K562 (cell line): ENCODE measurements around the gene IFNAR2. TPM values are rescaled to one million over a fixed set of nuclear protein-coding genes. Genes with fewer than 3 reads are reported as not detected.

Source experiments
- ATAC-seq: fragments of 200-7000 bp; cut with Tn5 transposase; 3 replicates; pipeline ENCODE4 v1.9.1; 2020; ENCODE audit warnings: moderate library complexity
- BruUV-seq: library from RNA; stranded (reverse); fragments of 400-500 nt; replicated peaks from 2 replicates; lab custom pipeline; 2021; lab: Mats Ljungman, UMichigan
- CTCF ChIA-PET: fragments of 300-600 bp; formaldehyde crosslinking; extraction: SDS; loops from one replicate; lab custom pipeline; 2021; ENCODE audit warnings: low intra/inter-chr PET ratio; lab: Yijun Ruan, JAX
- POLR2A ChIA-PET: fragments of 300-600, 350-650 bp; sonication (Branson Sonifier 250); formaldehyde crosslinking; extraction: SDS; loops from one replicate; lab custom pipeline; 2021; ENCODE audit warnings: antibody characterized with exemption, inconsistent platforms; lab: Yijun Ruan, JAX
- DNase-seq, 4 experiments: peaks; one replicate each; pipeline versions ENCODE4 v3.0.0 to v3.0.0-alpha.2; 2011 to 2018; ENCODE audit warnings: low spot score in 3 of 4, mixed read lengths in 3 of 4; ENCODE audit errors: extremely low read depth in 1 of 4
- FAIRE-seq: peaks from 2 replicates; lab custom pipeline; 2011; peaks lifted over from hg19 to GRCh38; lab: Jason Lieb, UNC
- H2AFZ ChIP-seq: 2 replicates; pipeline ENCODE4 v1.6.0; 2011; ENCODE audit warnings: low read depth, low read length, control low read depth, inconsistent platforms
- H3K27ac ChIP-seq: fragments of 200-600 bp; 3 replicates; pipeline ENCODE4 v1.8.0; 2011; ENCODE audit warnings: low read depth, mild to moderate bottlenecking, control low read depth, inconsistent platforms, low read length, moderate library complexity, mixed read lengths; ENCODE audit errors: extremely low read depth
- H3K27me3 ChIP-seq, 2 experiments: fragments of 300-600 bp in 1 of 2; 2 replicates in 1 of 2; 3 replicates in 1 of 2; pipeline versions ENCODE4 v1.6.0 to v1.8.0; 2011; ENCODE audit warnings: inconsistent platforms in 2 of 2, low read length in 2 of 2, mild to moderate bottlenecking in 1 of 2, mixed read lengths in 1 of 2, moderate library complexity in 1 of 2; ENCODE audit not compliant: control insufficient read depth in 2 of 2, insufficient read depth in 2 of 2
- H3K36me3 ChIP-seq: fragments of 300-600 bp; 3 replicates; pipeline ENCODE4 v1.8.0; 2011; ENCODE audit warnings: mild to moderate bottlenecking, low read length, inconsistent platforms; ENCODE audit not compliant: control insufficient read depth, insufficient read depth
- H3K4me1 ChIP-seq, 2 experiments: fragments of 200-600 bp in 1 of 2; replicated peaks in 1 of 2; 2 replicates in 1 of 2; 3 replicates in 1 of 2; pipeline versions ENCODE4 v1.5.1 to v1.8.0; 2011; ENCODE audit warnings: inconsistent platforms in 2 of 2, low read length in 2 of 2, mild to moderate bottlenecking in 1 of 2, mixed read lengths in 1 of 2, moderate library complexity in 1 of 2; ENCODE audit not compliant: control insufficient read depth in 2 of 2, insufficient read depth in 2 of 2
- H3K4me2 ChIP-seq: 2 replicates; pipeline ENCODE4 v1.6.1; 2011; ENCODE audit warnings: low read length, control low read depth, inconsistent platforms, mixed read lengths; ENCODE audit not compliant: insufficient read depth
- H3K4me3 ChIP-seq: fragments of 200-600 bp; sonication (generic), shearing (Covaris generic); 2 replicates; pipeline ENCODE4 v1.5.1; 2016; ENCODE audit warnings: control low read depth, inconsistent platforms
- H3K79me2 ChIP-seq: fragments of 200-600 bp; 3 replicates; pipeline ENCODE4 v1.8.0; 2011; ENCODE audit warnings: low read length, inconsistent platforms; ENCODE audit not compliant: control insufficient read depth, insufficient read depth
- H3K9ac ChIP-seq, 2 experiments: 2 replicates each; pipeline versions ENCODE4 v1.6.0 to v1.6.1; 2011; ENCODE audit warnings: low read depth in 2 of 2, low read length in 2 of 2, control low read depth in 1 of 2, inconsistent platforms in 1 of 2, mild to moderate bottlenecking in 1 of 2, mixed read lengths in 1 of 2; ENCODE audit not compliant: insufficient read depth in 1 of 2
- H3K9me1 ChIP-seq: one replicate; pipeline ENCODE4 v1.6.0; 2011; ENCODE audit warnings: inconsistent platforms, mild to moderate bottlenecking, low read length, moderate library complexity; ENCODE audit not compliant: control insufficient read depth, insufficient read depth
- H3K9me3 ChIP-seq: replicated peaks from 2 replicates; pipeline ENCODE4 v1.5.1; 2011; ENCODE audit warnings: low read depth, low read length, inconsistent platforms; ENCODE audit not compliant: control insufficient read depth, insufficient read depth
- H4K20me1 ChIP-seq: replicated peaks from 2 replicates; pipeline ENCODE4 v1.6.1; 2011; ENCODE audit warnings: low read length, inconsistent platforms, mixed read lengths; ENCODE audit not compliant: control insufficient read depth, insufficient read depth
- HMBOX1 ChIP-seq: sonication (generic); IDR thresholded peaks from 2 replicates; pipeline ENCODE4 v1.6.1; 2016
- ID3 ChIP-seq, 2 experiments: fragments of 250-450 bp in 1 of 2; fragments of 450-650 bp in 1 of 2; sonication (Bioruptor Pico) in 1 of 2; IDR thresholded peaks; 2 replicates each; pipeline versions ENCODE4 v1.6.1 to v1.8.0; 2016 to 2021; ENCODE audit warnings: mild to moderate bottlenecking in 2 of 2, moderate library complexity in 2 of 2, missing compliant biosample characterization in 1 of 2, missing genetic modification characterization in 1 of 2
- ZNF282 ChIP-seq: sonication (generic); formaldehyde crosslinking; IDR thresholded peaks from 2 replicates; pipeline ENCODE4 v1.8.1; 2023; ENCODE audit warnings: missing genetic modification reagents
- WGBS: fragments of 100-300 bp; shearing (Covaris generic); methylation state at CpG from one replicate; pipeline ENCODE4 v1.1.6; 2016; ENCODE audit warnings: low coverage, mixed read lengths; ENCODE audit not compliant: insufficient coverage; ENCODE audit errors: missing lambda C conversion rate; 5-methylcytosine and 5-hydroxymethylcytosine counted together
- in situ Hi-C: fragments of 300-500 bp; cut with MboI; formaldehyde crosslinking; loops from 4 replicates; pipeline ENCODE4 v1.15.0; 2018; ENCODE audit warnings: inconsistent platforms, mixed read lengths
- intact Hi-C: fragments of 100-400 bp; cut with micrococcal nuclease; formaldehyde crosslinking; loops from 2 replicates; pipeline ENCODE4 v1.14.2; 2022
- polyA plus RNA-seq, 8 experiments: library from polyadenylated mRNA; depleted of rRNA in 4 of 8; stranded (reverse) in 5 of 8; unstranded in 3 of 8; fragments of >200 nt; fragmentation: Nextera tagmentation in 2 of 8; fragmentation: Illumina TruSeq in 1 of 8; extraction: Ambion mirVana in 2 of 8; extraction: Trizol in 1 of 8; gene quantifications; 2 replicates each; pipeline versions ENCODE4 v1.2.1 to v1.2.3, GENCODE V29; 2011 to 2014; ENCODE audit warnings: inconsistent platforms in 1 of 8, missing spikeins in 1 of 8
- total RNA-seq, 7 experiments: library from RNA; depleted of rRNA in 6 of 7; stranded (reverse); fragments of >200 nt in 6 of 7; fragmentation: Illumina TruSeq in 2 of 7; extraction: Trizol in 2 of 7; gene quantifications; 2 replicates each; pipeline versions ENCODE4 v1.2.1 to v1.2.3, GENCODE V29; 2011 to 2021; ENCODE audit warnings: low replicate concordance in 1 of 7

IFNAR2 gene
- total and polyA plus RNA-seq, 9 of the 15 experiments (the other 6 are each of a cell fraction or from before 2014, with no cell fraction given): 1.7 to 48.3 (median 8.4) TPM

- CTCF ChIA-PET: interaction anchor here (0.6 to 3.7 kb wide), 9 partner anchors 32 to 437 kb away, joined by 3 to 54 read pairs (median 5); no protein-coding TSS in a partner anchor
- POLR2A ChIA-PET: no interaction called here
- DNase-seq: no peak
- no peak for ATAC-seq
- peaks cover 2 to 11% of the 10 kb centered on the region in 2 experiments; a peak in 4 of 5 replicates for H3K4me1 ChIP-seq
- H3K79me2 ChIP-seq: no peaks in the 10 kb centered on the region
- no peaks in the 10 kb centered on the region for H3K9me3 ChIP-seq
- no peaks in the 10 kb centered on the region for H4K20me1 ChIP-seq
- BruUV-seq: no TSS peak
- no peak overlapping the region for H3K9ac ChIP-seq
- H2AFZ ChIP-seq: no peak overlapping the region
- WGBS: 15% methylated on average over 6 of the region's 6 CpGs
- FAIRE-seq: no peak
- H3K4me2 ChIP-seq: no peak overlapping the region
- in situ Hi-C loops (loop anchor here (5.0 to 25.0 kb wide), 6 partner anchors 178 to 537 kb away; no protein-coding TSS in a partner anchor), intact Hi-C loops (loop anchor here (1.0 to 5.0 kb wide), 7 partner anchors 68 to 547 kb away; partner anchors contain the start of gene IL10RB)
- TF ChIP-seq ZNF282 (CRISPR knock-in tag): no peak
- TF ChIP-seq HMBOX1: 0 out of 2 replicates have a peak, but pooled peaks have one; percentile 13
- TF ChIP-seq ID3 (CRISPR knock-in tag; IDR thresholded peaks at IDR 0.05): no peak
- TF ChIP-seq ID3 (tag; IDR thresholded peaks at IDR 0.05): no peak
- no peaks in the 10 kb centered on the region for H3K36me3 ChIP-seq
- no peak overlapping the region for H3K27ac ChIP-seq
- no peak overlapping the region for H3K4me3 ChIP-seq
- H3K9me1 ChIP-seq: no peaks in the 10 kb centered on the region
- peaks cover 6 to 15% of the 10 kb centered on the region in 2 experiments for H3K27me3 ChIP-seq
These were observed 30.7 kb upstream of the IFNAR2 start for GRCh38 chr21:33199100-33199464.
